GM10248 (cell line): ENCODE results near the gene TUBG2.
"Not testable (repeated sequence)": the region's sequence is repeated elsewhere in the genome, so short reads cannot be mapped to it uniquely, and the experiment has no call there.

Source experiments
- CTCF ChIA-PET: fragments of 300-600 bp; sonication (Branson Sonifier 250); formaldehyde crosslinking; extraction: SDS; loops from one replicate; lab custom pipeline; 2021; ENCODE audit warnings: antibody characterized with exemption; lab: Yijun Ruan, JAX
- POLR2A ChIA-PET: fragments of 350-650 bp; sonication (Branson Sonifier 250); formaldehyde crosslinking; extraction: SDS; loops from one replicate; lab custom pipeline; 2020; ENCODE audit warnings: antibody characterized with exemption; lab: Yijun Ruan, JAX
- DNase-seq: peaks from one replicate; pipeline ENCODE4 v3.0.0; 2012; ENCODE audit errors: extremely low spot score
- CTCF ChIP-seq: IDR thresholded peaks from 2 replicates; pipeline ENCODE4 v1.5.1; 2012; ENCODE audit warnings: mild to moderate bottlenecking, low read depth; ENCODE audit errors: extremely low read depth, missing control alignments, control extremely low read depth

Gene TUBG2

GRCh38 chr17:42618442-42619150 lies 40.5 kb upstream of the TUBG2 start:
- CTCF ChIA-PET: interaction anchor here (0.8 to 3.0 kb wide), 25 partner anchors 8 to 206 kb away, joined by 3 to 25 read pairs (median 4); partner anchors contain the start of genes BECN1, CCR10, PLEKHH3 and PSMC3IP
- peak; percentile 79 for DNase-seq
- POLR2A ChIA-PET: interaction anchor here (1.2 kb wide), 1 partner anchor 10 kb away, joined by 5 read pairs; the partner anchor contains the start of genes RETREG3 and TUBG1
- TF ChIP-seq CTCF: peak; percentile 64

GRCh38 chr17:42621987-42622386 lies 37.1 kb upstream of the TUBG2 start:
- CTCF ChIA-PET: interaction anchor here (1.1 to 1.6 kb wide), 2 partner anchors 14 to 44 kb away, joined by 4 to 6 read pairs; partner anchors contain the start of gene PSMC3IP
- DNase-seq, POLR2A ChIA-PET: not testable (repeated sequence)

DNA sequence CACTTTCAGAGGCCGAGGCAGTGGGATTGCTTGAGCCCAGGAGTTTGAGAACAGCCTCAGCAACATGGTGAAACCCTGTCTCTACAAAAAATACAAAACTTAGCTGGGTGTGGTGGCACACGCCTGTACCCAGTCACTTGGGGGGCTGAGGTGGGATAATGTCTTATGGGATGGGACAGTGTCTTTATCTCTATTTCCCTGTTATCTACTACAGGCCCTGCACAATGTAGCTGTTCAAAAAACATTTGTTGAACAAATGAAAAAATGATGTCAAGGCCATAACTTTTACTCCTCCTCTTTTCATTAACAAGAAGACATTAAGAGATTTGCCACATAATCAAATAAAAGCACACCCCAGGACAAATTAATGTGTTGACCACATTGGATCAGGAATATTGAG lies 35.8 kb upstream of the TUBG2 start:
- ChIA-PET CTCF (interaction anchor here (1.0 to 1.6 kb wide), 5 partner anchors 14 to 56 kb away, joined by 3 to 6 read pairs (median 4); partner anchors contain the start of genes PSMC3IP, RETREG3 and TUBG1), POLR2A (no interaction called here)
- no peak for TF ChIP-seq CTCF
- DNase-seq: no peak

DNA sequence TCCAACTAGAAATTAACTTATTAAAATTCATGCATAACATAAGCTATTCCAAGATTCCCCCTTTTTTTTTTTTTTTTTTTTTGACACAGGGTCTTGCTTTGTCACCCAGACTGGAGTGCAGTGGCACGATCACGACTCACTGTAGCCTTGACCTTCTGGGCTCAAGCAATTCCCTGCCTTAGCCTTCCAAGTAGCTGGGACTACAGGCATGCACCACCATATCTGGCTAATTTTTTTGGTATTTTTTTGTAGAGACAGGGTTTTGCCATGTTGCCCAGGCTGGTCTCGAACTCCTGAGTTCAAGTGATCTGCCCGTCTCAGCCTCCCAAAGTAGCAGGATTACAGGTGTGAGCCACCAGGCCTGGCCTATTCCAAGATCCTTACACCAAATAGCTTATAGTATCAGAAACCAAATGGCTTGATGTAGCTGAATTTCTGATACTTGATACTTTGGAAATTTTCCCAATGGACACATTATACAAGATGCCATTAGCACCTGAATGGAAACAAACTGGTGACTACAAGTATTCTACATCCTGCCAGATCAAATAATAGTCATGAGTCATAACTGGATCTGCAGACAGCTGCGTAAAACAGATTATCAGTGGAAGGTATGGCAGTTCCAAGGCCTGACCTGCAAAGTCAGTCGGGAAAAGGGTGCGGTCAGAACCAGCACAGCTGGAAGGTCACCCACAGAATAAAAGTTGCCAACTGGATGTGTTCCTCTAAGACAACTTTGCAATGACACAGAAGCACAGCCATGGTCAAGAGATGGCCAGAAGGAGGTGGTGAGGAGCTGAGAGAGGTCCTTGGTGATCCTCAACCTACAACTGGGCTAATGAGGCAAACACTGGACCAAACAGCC lies 35.1 kb upstream of the TUBG2 start:
- no peak for DNase-seq
- ChIA-PET CTCF (interaction anchor here (0.9 to 1.5 kb wide), 5 partner anchors 9 to 46 kb away, joined by 3 to 5 read pairs (median 4); partner anchors contain the start of genes RETREG3 and TUBG1), POLR2A (interaction anchor here (0.5 kb wide), 1 partner anchor 164 kb away, joined by 10 read pairs; no protein-coding TSS in a partner anchor)
- no peak for TF ChIP-seq CTCF

DNA sequence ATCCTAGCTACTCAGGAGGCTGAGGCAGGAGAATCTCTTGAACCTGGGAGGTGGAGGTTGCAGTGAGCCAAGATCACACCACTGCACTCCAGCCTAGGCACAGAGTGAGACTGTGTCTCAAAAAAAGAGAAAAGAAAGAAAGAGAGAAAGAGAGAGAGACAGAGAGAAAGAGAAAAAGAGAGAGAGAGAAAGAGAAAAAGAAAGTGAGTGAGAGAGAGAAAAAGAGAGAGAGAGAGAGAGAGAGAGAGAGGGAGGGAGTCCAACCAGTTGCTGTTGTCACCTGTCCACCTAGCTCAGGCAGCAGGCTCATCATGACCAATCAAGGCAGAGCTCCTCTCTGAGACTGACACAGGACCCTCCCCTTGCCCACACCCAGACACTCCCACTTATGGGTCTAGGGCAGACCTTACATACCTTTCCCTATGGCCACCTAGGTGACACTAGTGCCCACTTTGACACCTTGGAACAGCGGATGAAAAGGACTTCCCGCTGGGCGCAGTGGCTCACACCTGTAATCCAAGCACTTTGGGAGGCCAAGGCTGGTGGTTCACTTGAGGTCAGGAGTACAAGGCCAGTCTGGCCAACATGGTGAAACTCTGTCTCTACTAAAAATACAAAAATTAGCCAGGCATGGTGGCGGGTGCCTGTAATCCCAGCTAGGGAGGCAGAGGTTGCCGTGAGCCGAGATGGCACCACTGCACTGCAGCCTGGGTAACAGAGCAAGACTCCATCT lies 31.9 kb upstream of the TUBG2 start:
- CTCF ChIA-PET: interaction anchor here (0.9 to 2.2 kb wide), 4 partner anchors 9 to 52 kb away, joined by 3 to 7 read pairs (median 4); partner anchors contain the start of gene PSMC3IP
- POLR2A ChIA-PET: interaction anchor here (0.6 kb wide), 1 partner anchor 400 kb away, joined by 4 read pairs; no protein-coding TSS in a partner anchor
- DNase-seq: not testable (repeated sequence)

DNA sequence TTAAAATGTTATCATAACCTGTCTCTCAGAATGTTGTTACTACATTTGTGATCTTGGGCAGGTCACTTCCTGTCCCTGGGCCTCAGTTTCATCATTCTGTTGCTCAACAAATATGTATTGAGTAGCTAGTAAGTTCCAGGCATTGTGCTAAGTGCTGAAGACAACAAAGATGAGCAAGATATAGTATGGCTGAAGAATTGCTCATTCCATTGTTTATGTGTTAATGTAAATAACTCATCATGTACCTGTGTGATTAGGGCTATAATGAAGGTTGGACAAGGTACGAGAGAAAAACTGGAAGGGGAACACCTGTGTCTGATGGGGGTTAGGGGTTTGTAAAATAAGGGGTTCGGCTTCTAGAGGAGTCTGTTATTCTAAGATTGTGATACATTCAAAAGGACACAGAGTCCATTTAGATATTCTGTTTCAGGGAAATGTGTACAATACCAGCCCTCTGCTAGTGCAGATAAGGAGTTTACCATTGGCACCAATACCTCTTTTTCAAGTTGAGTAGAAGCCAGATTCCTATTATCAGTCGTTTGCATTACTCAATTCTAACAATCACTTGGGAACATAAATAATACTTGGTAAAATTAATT lies 29.6 kb upstream of the TUBG2 start:
- POLR2A ChIA-PET: no interaction called here
- DNase-seq: no peak
- no peak for TF ChIP-seq CTCF
- CTCF ChIA-PET: no interaction called here
